HCT116 (cell line): ENCODE results near the gene OR4L1. TPM values are rescaled to one million over a fixed set of nuclear protein-coding genes. Genes with fewer than 3 reads are reported as not detected.

ENCODE experiments used
- ATAC-seq: fragments of 200-7000 bp; cut with Tn5 transposase; 2 replicates; pipeline ENCODE4 v1.9.1; 2020; ENCODE audit warnings: mild to moderate bottlenecking, moderate library complexity
- BruUV-seq: library from RNA; stranded (reverse); fragments of 400-500 nt; replicated peaks from 2 replicates; lab custom pipeline; 2021; lab: Mats Ljungman, UMichigan
- CTCF ChIA-PET: fragments of 300-600 bp; sonication (Branson Sonifier 250); formaldehyde crosslinking; loops from one replicate; lab custom pipeline; 2021; ENCODE audit warnings: antibody characterized with exemption; lab: Charles Lee
- POLR2A ChIA-PET: fragments of 300-600, 350-600 bp; sonication (Branson Sonifier 250); formaldehyde crosslinking; loops from one replicate; lab custom pipeline; 2021; ENCODE audit warnings: antibody characterized with exemption; lab: Charles Lee
- RAD21 ChIA-PET, 2 experiments: fragments of 300-600 bp; sonication (Branson Sonifier 250); formaldehyde crosslinking; loops; one replicate each; lab custom pipeline; 2023; ENCODE audit warnings: low total read pairs in 2 of 2; ENCODE audit not compliant: uncharacterized antibody in 2 of 2, unreplicated experiment in 2 of 2, low non-redundant PET in 1 of 2; lab: Charles Lee
- DNase-seq: peaks from one replicate; pipeline ENCODE4 v3.0.0-alpha.2; 2010; ENCODE audit warnings: low read depth, low spot score
- H2AFZ ChIP-seq: fragments of 200-600 bp; shearing (Covaris generic), sonication (generic); 2 replicates; pipeline ENCODE4 v1.6.1; 2017; ENCODE audit warnings: low read depth, mixed run types, mixed read lengths, antibody characterized with exemption, low read length; ENCODE audit not compliant: poor library complexity, severe bottlenecking
- H3K27ac ChIP-seq: 2 replicates; pipeline ENCODE4 v1.5.1; 2012; ENCODE audit warnings: low read depth, low read length
- H3K27me3 ChIP-seq: fragments of 200-600 bp; sonication (generic); 2 replicates; pipeline ENCODE4 v1.6.1; 2016; ENCODE audit warnings: mixed run types, low read length, mixed read lengths; ENCODE audit not compliant: insufficient read depth
- H3K36me3 ChIP-seq, 2 experiments: fragments of 200-500 bp in 1 of 2; fragments of 200-600 bp in 1 of 2; sonication (Bioruptor generic) in 1 of 2; sonication (generic) in 1 of 2; 2 replicates each; pipeline versions ENCODE4 v1.5.1 to v1.6.1; 2014 to 2016; ENCODE audit warnings: low read length in 2 of 2, inconsistent platforms in 1 of 2, mixed read lengths in 1 of 2, mixed run types in 1 of 2; ENCODE audit not compliant: insufficient read depth in 2 of 2, control insufficient read depth in 1 of 2
- H3K4me1 ChIP-seq, 2 experiments: fragments of 200-600 bp in 1 of 2; sonication (generic) in 1 of 2; 2 replicates each; pipeline versions ENCODE4 v1.5.1 to v1.6.1; 2012 to 2017; ENCODE audit warnings: low read length in 2 of 2, inconsistent platforms in 1 of 2, mild to moderate bottlenecking in 1 of 2, mixed read lengths in 1 of 2, mixed run types in 1 of 2, moderate library complexity in 1 of 2; ENCODE audit not compliant: insufficient read depth in 2 of 2, control insufficient read depth in 1 of 2
- H3K4me2 ChIP-seq: fragments of 200-600 bp; sonication (generic); 2 replicates; pipeline ENCODE4 v1.6.1; 2017; ENCODE audit warnings: mixed run types, low read length, mixed read lengths
- H3K4me3 ChIP-seq, 2 experiments: fragments of 200-600 bp in 1 of 2; sonication (generic) in 1 of 2; replicated peaks in 1 of 2; 2 replicates each; pipeline ENCODE4 v1.5.1; 2011 to 2016; ENCODE audit warnings: low read length in 2 of 2, control low read depth in 1 of 2, low read depth in 1 of 2, mild to moderate bottlenecking in 1 of 2, mixed read lengths in 1 of 2, mixed run types in 1 of 2
- H3K79me2 ChIP-seq: fragments of 200-600 bp; sonication (generic); 2 replicates; pipeline ENCODE4 v1.6.1; 2017; ENCODE audit warnings: mild to moderate bottlenecking, mixed run types, low read length, moderate library complexity, mixed read lengths; ENCODE audit not compliant: insufficient read depth
- H3K9ac ChIP-seq: fragments of 200-600 bp; sonication (generic); 2 replicates; pipeline ENCODE4 v1.6.1; 2016; ENCODE audit warnings: low read length, mixed read lengths
- H3K9me2 ChIP-seq: fragments of 200-600 bp; sonication (generic), shearing (Covaris generic); 2 replicates; pipeline ENCODE4 v1.6.1; 2017; ENCODE audit warnings: mixed run types, mild to moderate bottlenecking, moderate library complexity; ENCODE audit not compliant: insufficient read depth
- H3K9me3 ChIP-seq, 2 experiments: fragments of 200-500 bp in 1 of 2; fragments of 200-600 bp in 1 of 2; sonication (Bioruptor generic) in 1 of 2; sonication (generic) in 1 of 2; 2 replicates each; pipeline ENCODE4 v1.6.1; 2014 to 2017; ENCODE audit warnings: low read length in 2 of 2, mixed read lengths in 2 of 2, inconsistent platforms in 1 of 2, low read depth in 1 of 2, mild to moderate bottlenecking in 1 of 2, mixed run types in 1 of 2, moderate library complexity in 1 of 2; ENCODE audit not compliant: control insufficient read depth in 1 of 2, insufficient read depth in 1 of 2
- H4K20me1 ChIP-seq: fragments of 200-600 bp; sonication (generic), shearing (Covaris generic); 2 replicates; pipeline ENCODE4 v1.6.1; 2017; ENCODE audit warnings: mixed run types, mild to moderate bottlenecking, moderate library complexity; ENCODE audit not compliant: insufficient read depth
- CBX3 ChIP-seq: IDR thresholded peaks from 2 replicates; pipeline ENCODE4 v1.6.1; 2012; ENCODE audit warnings: low read depth
- EGR1 ChIP-seq: IDR thresholded peaks from 2 replicates; pipeline ENCODE4 v1.6.1; 2012; ENCODE audit warnings: low read depth
- ELF1 ChIP-seq: IDR thresholded peaks from 2 replicates; pipeline ENCODE4 v1.6.1; 2012; ENCODE audit warnings: low read depth, borderline replicate concordance
- EZH2 ChIP-seq: fragments of 200-600 bp; sonication (generic); IDR thresholded peaks from 2 replicates; pipeline ENCODE4 v1.6.1; 2017; ENCODE audit warnings: antibody characterized with exemption, mixed run types
- FOSL1 ChIP-seq: IDR thresholded peaks from 2 replicates; pipeline ENCODE4 v1.6.1; 2012; ENCODE audit warnings: low read depth
- JUND ChIP-seq: IDR thresholded peaks from 2 replicates; pipeline ENCODE4 v1.6.1; 2012
- POLR2A ChIP-seq: IDR thresholded peaks from 2 replicates; pipeline ENCODE4 v1.7.0; 2011; ENCODE audit warnings: borderline replicate concordance; ENCODE audit not compliant: insufficient read depth, insufficient read length; ENCODE audit errors: extremely low read depth
- SP1 ChIP-seq: IDR thresholded peaks from 2 replicates; pipeline ENCODE4 v1.6.1; 2012; ENCODE audit warnings: low read depth
- SRF ChIP-seq: IDR thresholded peaks from 2 replicates; pipeline ENCODE4 v1.6.1; 2012; ENCODE audit warnings: low read depth
- TCF7L2 ChIP-seq: IDR thresholded peaks from 2 replicates; pipeline ENCODE4 v1.7.0; 2011; ENCODE audit warnings: borderline replicate concordance, inconsistent platforms; ENCODE audit not compliant: insufficient read depth, insufficient read length; ENCODE audit errors: extremely low read depth
- YY1 ChIP-seq: IDR thresholded peaks from 2 replicates; pipeline ENCODE4 v1.6.1; 2011; ENCODE audit warnings: low read length, low read depth, moderate library complexity, mild to moderate bottlenecking; ENCODE audit not compliant: insufficient replicate concordance; ENCODE audit errors: extremely low read depth
- ZFX ChIP-seq: fragments of 450-650 bp; IDR thresholded peaks from 2 replicates; pipeline ENCODE4 v1.6.1; 2017
- intact Hi-C: fragments of 100-400 bp; cut with micrococcal nuclease; formaldehyde crosslinking; loops from 2 replicates; pipeline ENCODE4 v1.10.0; 2022
- total RNA-seq: library from RNA; stranded (reverse); gene quantifications from one replicate; pipeline ENCODE4 v1.2.1, GENCODE V29; 2021; ENCODE audit not compliant: unreplicated experiment
- TF ChIP-seq, protein P1 (sequence below): IDR thresholded peaks from 2 replicates; pipeline ENCODE4 v1.6.1; 2012
- TF ChIP-seq, protein P2 (sequence below), 3 experiments: fragments of 200-600 bp in 1 of 3; sonication (generic) in 1 of 3; IDR thresholded peaks in 2 of 3; conservative IDR thresholded peaks in 1 of 3; 2 replicates each; pipeline ENCODE4 v1.5.1; 2012 to 2017; ENCODE audit warnings: low read depth in 2 of 3, low read length in 2 of 3, antibody characterized with exemption in 1 of 3, borderline replicate concordance in 1 of 3, control low read depth in 1 of 3, mild to moderate bottlenecking in 1 of 3, mixed read lengths in 1 of 3, mixed run types in 1 of 3, moderate library complexity in 1 of 3; ENCODE audit not compliant: insufficient read depth in 1 of 3

OR4L1 gene
- total RNA-seq, 1 experiment from 2014 or later, result not detected

DNA sequence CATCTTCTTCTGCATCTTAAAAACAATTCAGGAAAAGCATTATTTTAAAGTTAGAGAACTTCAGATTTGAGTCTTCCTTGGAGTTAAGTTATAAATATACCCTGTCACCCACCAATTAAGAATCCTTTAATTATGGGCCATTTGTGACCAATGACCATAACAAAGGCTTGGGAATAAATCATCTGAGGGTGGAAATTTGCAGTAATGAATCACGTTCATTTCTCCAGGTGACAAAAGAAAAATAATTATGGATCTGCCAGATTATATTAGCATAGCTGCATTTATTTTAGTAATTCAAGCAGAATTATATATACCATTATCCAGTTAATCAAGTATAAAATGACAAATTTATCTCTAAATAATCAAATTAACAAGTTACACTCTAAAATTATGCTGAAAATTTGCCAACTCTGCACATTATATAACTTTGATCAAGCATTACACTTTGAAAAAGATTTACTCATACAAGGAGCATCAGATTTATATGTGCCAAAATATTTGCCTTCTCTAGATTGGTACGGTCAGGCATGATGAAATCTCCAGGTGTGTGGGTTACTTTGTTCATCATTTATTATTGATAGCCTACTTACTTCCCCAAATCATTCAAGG lies 40.5 kb upstream of the OR4L1 start, which contains the start of gene OR4K14:
OR4K14 (minus strand) TSS at position 51 of the 609 bp plus-strand sequence. CDS start 4,114 bp downstream, outside the sequence.
- Histone ChIP-seq H3K4me2 (no peak within 1 kb of the TSS), H3K27me3 (no peaks in the 10 kb centered on the region), H3K36me3 (no peaks in the 10 kb centered on the region), H3K9ac (no peak within 1 kb of the TSS), H2AFZ (no peak within 1 kb of the TSS), H3K79me2 (no peaks in the 10 kb centered on the region), H4K20me1 (no peaks in the 10 kb centered on the region), H3K4me3 (no peak within 1 kb of the TSS), H3K9me3 (peaks cover 0 to 3% of the 10 kb centered on the region in 2 experiments; a peak in 2 of 4 replicates), H3K27ac (no peak within 1 kb of the TSS), H3K4me1 (no peaks in the 10 kb centered on the region), H3K9me2 (no peaks in the 10 kb centered on the region)
- ChIA-PET RAD21 (no interaction called here), POLR2A (no interaction called here), CTCF (no interaction called here)
- intact Hi-C loops, result loop anchor here (10.0 kb wide), 1 partner anchor 55 kb away; no protein-coding TSS in a partner anchor
- DNase-seq (no peak), ATAC-seq (no peak)
- TF ChIP-seq ZFX (no peak), EZH2 (no peak), YY1 (no peak), CBX3 (no peak), SP1 (no peak), JUND (no peak), EGR1 (no peak), ELF1 (no peak), FOSL1 (no peak), TCF7L2 (no peak), POLR2A (no peak), SRF (no peak)
- TF ChIP-seq, protein P1, sequence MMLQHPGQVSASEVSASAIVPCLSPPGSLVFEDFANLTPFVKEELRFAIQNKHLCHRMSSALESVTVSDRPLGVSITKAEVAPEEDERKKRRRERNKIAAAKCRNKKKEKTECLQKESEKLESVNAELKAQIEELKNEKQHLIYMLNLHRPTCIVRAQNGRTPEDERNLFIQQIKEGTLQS, result no peak
- TF ChIP-seq, protein P2, sequence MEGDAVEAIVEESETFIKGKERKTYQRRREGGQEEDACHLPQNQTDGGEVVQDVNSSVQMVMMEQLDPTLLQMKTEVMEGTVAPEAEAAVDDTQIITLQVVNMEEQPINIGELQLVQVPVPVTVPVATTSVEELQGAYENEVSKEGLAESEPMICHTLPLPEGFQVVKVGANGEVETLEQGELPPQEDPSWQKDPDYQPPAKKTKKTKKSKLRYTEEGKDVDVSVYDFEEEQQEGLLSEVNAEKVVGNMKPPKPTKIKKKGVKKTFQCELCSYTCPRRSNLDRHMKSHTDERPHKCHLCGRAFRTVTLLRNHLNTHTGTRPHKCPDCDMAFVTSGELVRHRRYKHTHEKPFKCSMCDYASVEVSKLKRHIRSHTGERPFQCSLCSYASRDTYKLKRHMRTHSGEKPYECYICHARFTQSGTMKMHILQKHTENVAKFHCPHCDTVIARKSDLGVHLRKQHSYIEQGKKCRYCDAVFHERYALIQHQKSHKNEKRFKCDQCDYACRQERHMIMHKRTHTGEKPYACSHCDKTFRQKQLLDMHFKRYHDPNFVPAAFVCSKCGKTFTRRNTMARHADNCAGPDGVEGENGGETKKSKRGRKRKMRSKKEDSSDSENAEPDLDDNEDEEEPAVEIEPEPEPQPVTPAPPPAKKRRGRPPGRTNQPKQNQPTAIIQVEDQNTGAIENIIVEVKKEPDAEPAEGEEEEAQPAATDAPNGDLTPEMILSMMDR (IDR thresholded peaks at IDR 0.05 in 2 of 3, conservative IDR thresholded peaks at IDR 0.05 in 1 of 3; ENCODE audit: borderline replicate concordance in 1 of 3, insufficient read depth in 1 of 3, low read depth in 2 of 3, low read length in 2 of 3), result no peak
- no TSS peak for BruUV-seq
